OCI-LY7 (cell line): ENCODE data around the gene AKAP8L. TPM values are rescaled to one million over a fixed set of nuclear protein-coding genes. Genes with fewer than 3 reads are reported as not detected.

Experiments used
- BruUV-seq: library from RNA; stranded (reverse); fragments of 400-500 nt; replicated peaks from 2 replicates; lab custom pipeline; 2021; lab: Mats Ljungman, UMichigan
- CTCF ChIA-PET: fragments of 300-600 bp; sonication (Branson Sonifier 250); formaldehyde crosslinking; loops from one replicate; lab custom pipeline; 2022; ENCODE audit warnings: antibody characterized with exemption; ENCODE audit not compliant: unreplicated experiment; lab: Charles Lee
- POLR2A ChIA-PET: fragments of 300-600 bp; sonication (Branson Sonifier 250); formaldehyde crosslinking; loops from one replicate; lab custom pipeline; 2022; ENCODE audit warnings: antibody characterized with exemption; lab: Charles Lee
- DNase-seq: peaks from one replicate; pipeline ENCODE4 v3.0.0-alpha.2; 2015; ENCODE audit warnings: low spot score
- H2AFZ ChIP-seq: fragments of 200-600 bp; sonication (generic), shearing (Covaris generic); 2 replicates; pipeline ENCODE4 v1.6.1; 2014; ENCODE audit warnings: mild to moderate bottlenecking, antibody characterized with exemption, low read length, moderate library complexity
- H3K27ac ChIP-seq: fragments of 200-600 bp; sonication (generic); 2 replicates; pipeline ENCODE4 v1.5.1; 2014; ENCODE audit warnings: mixed run types, low read depth, mild to moderate bottlenecking, moderate library complexity, low read length, inconsistent platforms; ENCODE audit not compliant: poor library complexity, severe bottlenecking
- H3K36me3 ChIP-seq: fragments of 200-600 bp; sonication (generic); 2 replicates; pipeline ENCODE4 v1.6.1; 2014; ENCODE audit warnings: mild to moderate bottlenecking, antibody characterized with exemption, low read length, moderate library complexity, mixed read lengths; ENCODE audit not compliant: insufficient read depth
- H3K4me1 ChIP-seq: fragments of 200-600 bp; sonication (generic); 2 replicates; pipeline ENCODE4 v1.5.1; 2014; ENCODE audit warnings: mild to moderate bottlenecking, low read length; ENCODE audit not compliant: insufficient read depth, poor library complexity, severe bottlenecking
- H3K4me2 ChIP-seq: fragments of 200-600 bp; sonication (generic); 2 replicates; pipeline ENCODE4 v1.6.1; 2014; ENCODE audit warnings: mild to moderate bottlenecking, low read length
- H3K4me3 ChIP-seq: fragments of 200-600 bp; sonication (generic); 2 replicates; pipeline ENCODE4 v1.5.1; 2014; ENCODE audit warnings: mild to moderate bottlenecking, low read depth, low read length; ENCODE audit not compliant: poor library complexity, severe bottlenecking
- H3K79me2 ChIP-seq: fragments of 200-600 bp; sonication (generic); 2 replicates; pipeline ENCODE4 v1.6.1; 2016; ENCODE audit warnings: low read depth, mild to moderate bottlenecking, low read length, moderate library complexity, mixed read lengths; ENCODE audit not compliant: insufficient read depth
- H3K9me2 ChIP-seq: fragments of 200-600 bp; sonication (generic); 2 replicates; pipeline ENCODE4 v1.6.1; 2016; ENCODE audit warnings: mild to moderate bottlenecking, low read length, mixed read lengths; ENCODE audit not compliant: insufficient read depth
- H3K9me3 ChIP-seq: fragments of 200-600 bp; sonication (generic); 2 replicates; pipeline ENCODE4 v1.6.1; 2014; ENCODE audit warnings: mild to moderate bottlenecking, mixed run types, low read length, mixed read lengths
- H4K20me1 ChIP-seq: fragments of 200-600 bp; sonication (generic); 2 replicates; pipeline ENCODE4 v1.6.1; 2014; ENCODE audit warnings: mild to moderate bottlenecking, antibody characterized with exemption, low read length, moderate library complexity, mixed read lengths; ENCODE audit not compliant: insufficient read depth
- EZH2phosphoT487 ChIP-seq: fragments of 200-600 bp; sonication (generic); IDR thresholded peaks from 2 replicates; pipeline ENCODE4 v1.6.1; 2018; ENCODE audit warnings: low read depth, borderline replicate concordance, mild to moderate bottlenecking, mixed run types, antibody characterized with exemption, low read length, moderate library complexity, mixed read lengths
- intact Hi-C: fragments of 100-400 bp; cut with micrococcal nuclease; formaldehyde crosslinking; loops from one replicate; pipeline ENCODE4 v1.10.0; 2022; ENCODE audit not compliant: unreplicated experiment
- total RNA-seq, 2 experiments: library from RNA; depleted of rRNA in 1 of 2; stranded (reverse); fragments of >200 nt in 1 of 2; shearing (Covaris generic) in 1 of 2; gene quantifications; 2 replicates each; pipeline ENCODE4 v1.2.3, GENCODE V29; 2014 to 2022
- TF ChIP-seq, protein P1 (sequence below): fragments of 200-600 bp; sonication (generic); conservative IDR thresholded peaks from 2 replicates; pipeline ENCODE4 v1.5.1; 2014; ENCODE audit warnings: mild to moderate bottlenecking, antibody characterized with exemption, low read length, moderate library complexity, mixed read lengths

The AKAP8L gene
- total RNA-seq, 2 experiments from 2014 or later: 119 to 124 TPM

DNA sequence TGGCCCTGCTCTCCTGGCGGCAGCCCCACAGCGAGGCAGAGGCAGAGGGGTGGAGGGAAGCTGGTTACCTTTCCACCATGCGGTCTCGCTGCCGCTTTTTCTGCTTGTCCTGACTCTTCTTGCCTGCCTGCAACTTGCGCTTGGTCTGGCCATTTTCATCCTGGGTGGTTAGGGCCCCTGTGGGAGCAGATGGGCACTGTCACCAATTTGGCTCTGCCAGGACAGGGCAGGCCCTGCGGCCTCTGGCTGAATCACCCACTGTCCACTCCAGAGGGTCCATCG is 19.6 kb downstream of the AKAP8L start:
- H3K4me3 ChIP-seq: no peak overlapping the region
- H3K27ac ChIP-seq: no peak overlapping the region
- no TSS peak for BruUV-seq
- H4K20me1 ChIP-seq: peaks cover 4% of the 10 kb centered on the region; the same call in 1 of the 2 replicates
- POLR2A ChIA-PET: no interaction called here
- no peak for TF ChIP-seq EZH2phosphoT487
- TF ChIP-seq, protein P1, sequence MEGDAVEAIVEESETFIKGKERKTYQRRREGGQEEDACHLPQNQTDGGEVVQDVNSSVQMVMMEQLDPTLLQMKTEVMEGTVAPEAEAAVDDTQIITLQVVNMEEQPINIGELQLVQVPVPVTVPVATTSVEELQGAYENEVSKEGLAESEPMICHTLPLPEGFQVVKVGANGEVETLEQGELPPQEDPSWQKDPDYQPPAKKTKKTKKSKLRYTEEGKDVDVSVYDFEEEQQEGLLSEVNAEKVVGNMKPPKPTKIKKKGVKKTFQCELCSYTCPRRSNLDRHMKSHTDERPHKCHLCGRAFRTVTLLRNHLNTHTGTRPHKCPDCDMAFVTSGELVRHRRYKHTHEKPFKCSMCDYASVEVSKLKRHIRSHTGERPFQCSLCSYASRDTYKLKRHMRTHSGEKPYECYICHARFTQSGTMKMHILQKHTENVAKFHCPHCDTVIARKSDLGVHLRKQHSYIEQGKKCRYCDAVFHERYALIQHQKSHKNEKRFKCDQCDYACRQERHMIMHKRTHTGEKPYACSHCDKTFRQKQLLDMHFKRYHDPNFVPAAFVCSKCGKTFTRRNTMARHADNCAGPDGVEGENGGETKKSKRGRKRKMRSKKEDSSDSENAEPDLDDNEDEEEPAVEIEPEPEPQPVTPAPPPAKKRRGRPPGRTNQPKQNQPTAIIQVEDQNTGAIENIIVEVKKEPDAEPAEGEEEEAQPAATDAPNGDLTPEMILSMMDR: no peak
- H3K79me2 ChIP-seq: peaks cover 11% of the 10 kb centered on the region; the same call in 1 of the 2 replicates
- peaks cover 95% of the 10 kb centered on the region for H3K36me3 ChIP-seq
- peaks cover 1% of the 10 kb centered on the region for H3K4me1 ChIP-seq
- H3K4me2 ChIP-seq: no peak overlapping the region
- no peak for DNase-seq
- H3K9me3 ChIP-seq: no peaks in the 10 kb centered on the region
- no peaks in the 10 kb centered on the region for H3K9me2 ChIP-seq
- CTCF ChIA-PET: no interaction called here
- no peak overlapping the region for H2AFZ ChIP-seq
- intact Hi-C loops: no loop called here

DNA sequence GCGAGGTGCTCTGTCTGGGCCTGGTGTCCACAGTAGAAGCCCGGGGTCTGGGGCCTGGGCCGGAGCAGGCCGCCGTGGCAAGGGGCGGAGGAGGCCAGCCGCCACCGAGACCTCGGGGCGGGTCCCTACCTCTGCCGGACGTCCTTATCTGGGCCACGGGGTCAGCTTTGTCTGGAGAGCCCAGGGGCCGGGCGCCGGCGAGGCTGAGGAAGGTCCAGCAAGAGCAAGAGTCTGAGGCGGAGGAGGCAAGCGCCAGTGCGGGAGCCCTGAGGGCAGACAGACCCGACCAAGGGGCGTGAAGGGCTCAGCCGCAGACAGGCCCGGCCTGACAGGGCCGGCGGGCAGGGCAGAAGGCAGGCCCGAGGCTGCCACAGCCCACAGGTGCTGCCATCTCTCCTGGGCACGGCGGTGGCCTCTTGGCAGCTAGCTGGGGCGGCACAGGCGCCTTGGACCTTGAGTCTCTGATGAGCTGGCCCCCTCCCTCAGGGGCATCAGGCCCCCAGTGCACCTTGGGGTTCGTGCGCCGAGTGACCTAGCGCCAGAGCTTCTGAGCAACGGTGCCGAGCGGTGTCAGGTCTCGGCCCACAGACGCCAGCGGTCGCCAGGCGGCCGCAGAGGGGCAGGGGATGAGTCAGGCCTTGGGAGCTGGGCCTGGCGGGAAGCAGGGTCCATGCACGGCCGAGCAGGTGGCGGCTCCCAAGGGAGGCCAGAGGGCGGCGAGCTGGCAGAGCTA is 20.1 kb downstream of the AKAP8L start:
- Histone ChIP-seq H3K36me3 (peaks cover 95% of the 10 kb centered on the region), H3K9me2 (no peaks in the 10 kb centered on the region), H3K9me3 (no peaks in the 10 kb centered on the region), H3K27ac (no peak overlapping the region), H3K79me2 (peaks cover 5% of the 10 kb centered on the region; the same call in 1 of the 2 replicates), H3K4me2 (no peak overlapping the region), H4K20me1 (peaks cover under 1% of the 10 kb centered on the region; the same call in 1 of the 2 replicates), H3K4me3 (no peak overlapping the region), H2AFZ (no peak overlapping the region), H3K4me1 (no peaks in the 10 kb centered on the region)
- POLR2A ChIA-PET: no interaction called here
- CTCF ChIA-PET: no interaction called here
- BruUV-seq: no TSS peak
- DNase-seq: no peak
- intact Hi-C loops: no loop called here
- TF ChIP-seq EZH2phosphoT487: no peak
- TF ChIP-seq, protein P1: no peak

DNA sequence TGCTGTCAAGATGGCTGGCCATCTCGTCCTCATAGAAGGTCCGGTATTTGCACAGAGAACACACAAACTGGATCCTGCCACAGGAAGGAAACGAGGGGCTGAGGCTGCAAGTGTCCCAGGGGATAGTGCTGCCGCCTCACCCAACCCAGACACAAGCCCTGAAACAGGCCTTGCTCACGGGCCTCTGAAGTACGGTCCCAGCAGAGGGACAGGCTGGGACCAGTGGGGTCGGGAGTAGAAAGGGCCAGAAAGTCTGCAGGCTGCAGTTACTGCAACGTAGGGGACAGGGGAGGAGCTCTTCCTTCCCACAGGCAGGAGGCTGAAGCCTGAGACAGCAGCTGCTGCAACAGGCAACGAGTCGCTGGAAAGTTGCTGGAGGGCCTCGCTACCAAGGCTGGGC is 21.0 kb downstream of the AKAP8L start:
- no TSS peak for BruUV-seq
- Histone ChIP-seq H3K4me3 (no peak overlapping the region), H3K36me3 (peaks cover 95% of the 10 kb centered on the region), H4K20me1 (no peaks in the 10 kb centered on the region; the same call in 1 of the 2 replicates), H3K4me2 (no peak overlapping the region), H2AFZ (no peak overlapping the region), H3K4me1 (no peaks in the 10 kb centered on the region), H3K9me2 (no peaks in the 10 kb centered on the region), H3K27ac (no peak overlapping the region), H3K9me3 (no peaks in the 10 kb centered on the region), H3K79me2 (no peaks in the 10 kb centered on the region)
- intact Hi-C loops: no loop called here
- TF ChIP-seq, protein P1: no peak
- no peak for TF ChIP-seq EZH2phosphoT487
- ChIA-PET POLR2A (no interaction called here), CTCF (no interaction called here)
- DNase-seq: no peak
